H9 (cell line): ENCODE data around the gene ZNF317. TPM values are rescaled to one million over a fixed set of nuclear protein-coding genes. Genes with fewer than 3 reads are reported as not detected.

Source experiments
- DNase-seq: peaks from one replicate; pipeline ENCODE4 v3.0.0-alpha.2; 2017
- H2AFZ ChIP-seq: one replicate; pipeline ENCODE4 v1.6.1; 2013; ENCODE audit warnings: mild to moderate bottlenecking, low read length, control low read depth, moderate library complexity
- H2AK5ac ChIP-seq: 2 replicates; pipeline ENCODE4 v1.6.1; 2013; ENCODE audit warnings: low read length, control low read depth, mixed read lengths; ENCODE audit not compliant: insufficient read length
- H2BK120ac ChIP-seq: one replicate; pipeline ENCODE4 v1.6.1; 2013; ENCODE audit warnings: low read depth, mild to moderate bottlenecking, low read length, control low read depth, inconsistent platforms; ENCODE audit not compliant: poor library complexity, severe bottlenecking
- H2BK12ac ChIP-seq: 2 replicates; pipeline ENCODE4 v1.6.1; 2013; ENCODE audit warnings: low read length, control low read depth, mixed read lengths, low read depth; ENCODE audit not compliant: insufficient read length
- H2BK15ac ChIP-seq: 2 replicates; pipeline ENCODE4 v1.6.1; 2013; ENCODE audit warnings: low read depth, low read length, control low read depth
- H2BK20ac ChIP-seq: one replicate; pipeline ENCODE4 v1.6.1; 2013; ENCODE audit warnings: low read depth, mild to moderate bottlenecking, low read length, control low read depth, inconsistent platforms; ENCODE audit not compliant: poor library complexity, severe bottlenecking
- H2BK5ac ChIP-seq: 2 replicates; pipeline ENCODE4 v1.6.1; 2013; ENCODE audit warnings: low read length, control low read depth, mixed read lengths; ENCODE audit not compliant: insufficient read length
- H3K14ac ChIP-seq: 2 replicates; pipeline ENCODE4 v1.6.1; 2013; ENCODE audit warnings: low read length, control low read depth; ENCODE audit not compliant: insufficient read depth
- H3K18ac ChIP-seq: 2 replicates; pipeline ENCODE4 v1.6.1; 2013; ENCODE audit warnings: low read depth, mild to moderate bottlenecking, mixed read lengths, low read length, control low read depth; ENCODE audit not compliant: insufficient read length
- H3K23ac ChIP-seq: 2 replicates; pipeline ENCODE4 v1.6.1; 2013; ENCODE audit warnings: low read length, control low read depth, mixed read lengths, low read depth; ENCODE audit not compliant: insufficient read length
- H3K23me2 ChIP-seq: 2 replicates; pipeline ENCODE4 v1.6.1; 2013; ENCODE audit warnings: low read depth, mild to moderate bottlenecking, mixed read lengths, low read length, control low read depth; ENCODE audit not compliant: insufficient read length, poor library complexity, severe bottlenecking
- H3K27ac ChIP-seq: 2 replicates; pipeline ENCODE4 v1.5.1; 2013; ENCODE audit warnings: low read length, control low read depth, mixed read lengths, low read depth; ENCODE audit not compliant: insufficient read length
- H3K27me3 ChIP-seq: 2 replicates; pipeline ENCODE4 v1.6.1; 2013; ENCODE audit warnings: low read length, control low read depth, inconsistent platforms; ENCODE audit not compliant: insufficient read depth
- H3K4ac ChIP-seq: 2 replicates; pipeline ENCODE4 v1.6.1; 2013; ENCODE audit warnings: low read depth, mild to moderate bottlenecking, control low read depth, inconsistent platforms, low read length, moderate library complexity
- H3K4me1 ChIP-seq: 2 replicates; pipeline ENCODE4 v1.6.1; 2013; ENCODE audit warnings: low read length, control low read depth, inconsistent platforms; ENCODE audit not compliant: insufficient read depth
- H3K4me2 ChIP-seq: 2 replicates; pipeline ENCODE4 v1.6.1; 2013; ENCODE audit warnings: low read length, control low read depth, mixed read lengths; ENCODE audit not compliant: insufficient read length, insufficient read depth
- H3K56ac ChIP-seq: 2 replicates; pipeline ENCODE4 v1.6.1; 2013; ENCODE audit warnings: low read depth, mild to moderate bottlenecking, mixed read lengths, low read length, control low read depth; ENCODE audit not compliant: insufficient read length
- H3K79me1 ChIP-seq: 2 replicates; pipeline ENCODE4 v1.6.1; 2013; ENCODE audit warnings: low read depth, mild to moderate bottlenecking, moderate library complexity, low read length, control low read depth, inconsistent platforms; ENCODE audit not compliant: insufficient read depth, poor library complexity, severe bottlenecking
- H3K79me2 ChIP-seq: 2 replicates; pipeline ENCODE4 v1.6.1; 2013; ENCODE audit warnings: low read length, control low read depth, inconsistent platforms; ENCODE audit not compliant: insufficient read depth
- H3K9ac ChIP-seq: 2 replicates; pipeline ENCODE4 v1.6.1; 2013; ENCODE audit warnings: low read length, control low read depth, mixed read lengths; ENCODE audit not compliant: insufficient read length; ENCODE audit errors: extremely low read depth
- H3K9me3 ChIP-seq: one replicate; pipeline ENCODE4 v1.6.1; 2013; ENCODE audit warnings: low read depth, low read length, inconsistent platforms; ENCODE audit not compliant: control insufficient read depth
- H3T11ph ChIP-seq: one replicate; pipeline ENCODE4 v1.6.1; 2013; ENCODE audit warnings: mild to moderate bottlenecking, low read length, control low read depth, inconsistent platforms
- H4K20me1 ChIP-seq: one replicate; pipeline ENCODE4 v1.6.1; 2013; ENCODE audit not compliant: control insufficient read depth, insufficient read length, insufficient read depth
- H4K5ac ChIP-seq: 2 replicates; pipeline ENCODE4 v1.6.1; 2013; ENCODE audit warnings: low read depth, mild to moderate bottlenecking, mixed read lengths, low read length, control low read depth; ENCODE audit not compliant: insufficient read length
- H4K8ac ChIP-seq: replicated peaks from 2 replicates; pipeline ENCODE4 v1.6.1; 2013; ENCODE audit warnings: low read length, control low read depth, mixed read lengths, low read depth; ENCODE audit not compliant: insufficient read length
- H4K91ac ChIP-seq: 2 replicates; pipeline ENCODE4 v1.6.1; 2013; ENCODE audit warnings: low read depth, mild to moderate bottlenecking, moderate library complexity, mixed read lengths, low read length, control low read depth; ENCODE audit not compliant: insufficient read length
- H3K27ac Mint-ChIP-seq, 3 experiments: 2 replicates in 2 of 3; 3 replicates in 1 of 3; pipeline ENCODE4 v1.8.0; 2020 to 2021; ENCODE audit warnings: mixed read lengths in 3 of 3, mild to moderate bottlenecking in 1 of 3, moderate library complexity in 1 of 3
- H3K27me3 Mint-ChIP-seq: 2 replicates; pipeline ENCODE4 v1.8.0; 2021; ENCODE audit warnings: low read depth, mild to moderate bottlenecking, moderate library complexity, mixed read lengths
- H3K36me3 Mint-ChIP-seq, 3 experiments: 2 replicates in 2 of 3; 3 replicates in 1 of 3; pipeline ENCODE4 v1.8.0; 2020 to 2021; ENCODE audit warnings: low read depth in 3 of 3, mixed read lengths in 3 of 3; ENCODE audit not compliant: insufficient read depth in 1 of 3
- H3K4me1 Mint-ChIP-seq, 2 experiments: 2 replicates each; pipeline ENCODE4 v1.8.0; 2020; ENCODE audit warnings: mixed read lengths in 2 of 2
- H3K4me3 Mint-ChIP-seq, 2 experiments: 2 replicates in 1 of 2; 3 replicates in 1 of 2; pipeline ENCODE4 v1.8.0; 2020 to 2021; ENCODE audit warnings: mild to moderate bottlenecking in 2 of 2, mixed read lengths in 2 of 2, moderate library complexity in 1 of 2
- H3K9me3 Mint-ChIP-seq, 2 experiments: 2 replicates in 1 of 2; 3 replicates in 1 of 2; pipeline ENCODE4 v1.8.0; 2020; ENCODE audit warnings: mild to moderate bottlenecking in 2 of 2, mixed read lengths in 2 of 2, moderate library complexity in 1 of 2
- CTCF ChIP-seq: fragments of 200-600 bp; sonication (generic); conservative IDR thresholded peaks from 3 replicates; pipeline ENCODE4 v1.8.0; 2021; ENCODE audit warnings: antibody characterized with exemption, mild to moderate bottlenecking
- WGBS: extraction: QIAGEN DNeasy Blood & Tissue Kit; methylation state at CpG from one replicate; pipeline ENCODE4 v1.1.7; 2013; ENCODE audit warnings: missing lambda C conversion rate, low lambda C conversion rate, mixed read lengths; ENCODE audit not compliant: insufficient read length; ENCODE audit errors: extremely low coverage; 5-methylcytosine and 5-hydroxymethylcytosine counted together
- total RNA-seq: library from RNA; stranded (reverse); gene quantifications from 2 replicates; pipeline ENCODE4 v1.2.1, GENCODE V29; 2021

Gene ZNF317
- total RNA-seq, 1 experiment from 2014 or later: 52.8 TPM

GRCh38 chr19:9150650-9151049 lies 10.5 kb downstream of the ZNF317 start:
- H3K9ac ChIP-seq: no peak overlapping the region
- H3T11ph ChIP-seq: no peak overlapping the region
- H4K8ac ChIP-seq: no peak overlapping the region
- no peak overlapping the region for H2BK120ac ChIP-seq
- H3K27me3 ChIP-seq: no peaks in the 10 kb centered on the region
- H3K79me2 ChIP-seq: peaks cover 80% of the 10 kb centered on the region
- no peak for TF ChIP-seq CTCF
- H3K9me3 ChIP-seq: peaks cover 38% of the 10 kb centered on the region
- no peak overlapping the region for H2AFZ ChIP-seq
- no peak overlapping the region for H3K56ac ChIP-seq
- H3K23ac ChIP-seq: no peak overlapping the region
- no CpG with 5 or more reads among the region's 5 CpGs for WGBS
- H2AK5ac ChIP-seq: no peak overlapping the region
- Mint-ChIP-seq H3K4me3 (no peak overlapping the region), H3K36me3 (peaks cover 87 to 97% (median 95%) of the 10 kb centered on the region in 3 experiments), H3K27ac (no peak overlapping the region), H3K9me3 (peaks cover 81 to 96% of the 10 kb centered on the region in 2 experiments), H3K27me3 (no peaks in the 10 kb centered on the region; the same call in none of the 2 replicates), H3K4me1 (peaks cover under 1 to 3% of the 10 kb centered on the region in 2 experiments; a peak in 1 of 4 replicates)
- H2BK20ac ChIP-seq: no peak overlapping the region
- no peak overlapping the region for H3K27ac ChIP-seq
- no peak overlapping the region for H3K4ac ChIP-seq
- no peak overlapping the region for H3K4me2 ChIP-seq
- H3K79me1 ChIP-seq: peaks cover 17% of the 10 kb centered on the region
- H3K23me2 ChIP-seq: no peaks in the 10 kb centered on the region
- no peak overlapping the region for H3K18ac ChIP-seq
- H2BK12ac ChIP-seq: no peak overlapping the region
- no peaks in the 10 kb centered on the region for H4K20me1 ChIP-seq
- no peak overlapping the region for H4K5ac ChIP-seq
- no peak overlapping the region for H4K91ac ChIP-seq
- H3K4me1 ChIP-seq: no peaks in the 10 kb centered on the region
- no peak overlapping the region for H3K14ac ChIP-seq
- no peak overlapping the region for H2BK15ac ChIP-seq
- no peak overlapping the region for H2BK5ac ChIP-seq
- no peak for DNase-seq
